Measurements from ENCODE around the gene PSMD13.

Gene PSMD13

GRCh38 chr11:204587-205109 is 32.1 kb upstream of the PSMD13 start:
- DNase-seq (ENCODE audit: low spot score) = no peak

- DNase-seq (ENCODE audit: low spot score) = no peak
Measured at GRCh38 chr11:205221-206001, 31.4 kb upstream of the PSMD13 start.

DNA sequence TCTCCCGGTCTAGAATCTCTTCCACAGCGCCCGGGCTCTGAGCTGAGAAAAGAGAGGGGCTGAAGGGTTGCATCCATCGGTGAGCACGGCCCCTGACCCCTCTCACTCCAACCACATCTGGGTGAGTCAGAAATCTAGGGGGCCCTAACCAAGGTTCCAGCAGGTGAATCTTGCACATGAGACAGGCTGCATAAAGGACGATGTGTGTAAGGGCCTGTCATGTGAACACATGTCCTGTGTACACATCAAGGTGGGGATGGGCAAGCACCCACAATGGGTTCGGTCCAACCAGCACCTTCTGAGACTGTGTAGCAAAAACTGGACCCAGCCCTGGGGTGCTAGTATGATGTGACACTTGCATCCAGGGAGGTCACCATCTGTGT is 30.8 kb upstream of the PSMD13 start:
- no peak for DNase-seq (ENCODE audit: low spot score)

DNA sequence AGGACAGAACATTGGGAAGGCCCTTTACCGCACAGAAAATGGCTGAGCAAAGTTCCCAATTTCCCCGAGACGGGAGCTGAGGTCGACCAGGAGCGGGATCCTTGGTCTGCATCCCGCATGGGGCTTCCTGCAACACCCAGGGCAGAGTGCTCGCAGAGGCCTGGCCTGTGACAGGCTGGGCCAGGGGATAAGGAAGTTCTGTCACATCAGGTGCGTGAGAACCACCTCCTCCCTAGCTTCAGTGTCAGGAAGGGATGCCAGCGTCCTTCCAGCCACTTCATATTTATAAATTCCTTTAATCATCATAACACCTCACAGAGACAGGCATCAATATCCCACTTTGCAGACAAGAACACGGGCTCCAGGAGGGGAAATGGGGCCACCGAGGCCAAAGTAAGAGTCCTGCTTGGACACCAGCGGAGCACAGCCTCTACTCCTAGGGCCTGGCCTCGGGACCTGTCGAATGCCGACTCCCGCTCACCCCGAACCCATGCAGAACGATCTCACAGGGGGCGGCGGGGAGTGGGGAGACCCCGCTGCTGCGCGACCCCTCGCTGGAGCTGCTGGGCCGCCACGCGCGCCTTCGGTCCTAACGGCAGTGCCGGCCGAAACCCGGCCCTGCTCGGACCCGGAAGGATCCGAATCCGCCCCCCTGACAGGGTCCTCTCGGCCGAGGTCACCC is 30.1 kb upstream of the PSMD13 start:
- peak; percentile 36 for DNase-seq (ENCODE audit: low spot score)

GRCh38 chr11:207208-207862 is 29.4 kb upstream of the PSMD13 start, which contains the start of the genes BET1L and RIC8A:
TSS of gene BET1L (minus strand) at chr11:207399. CDS start at chr11:207321, 78 bp downstream.
TSS of gene RIC8A (plus strand) at chr11:207708. CDS start at chr11:208855, 1,147 bp downstream.
- DNase-seq (ENCODE audit: low spot score) = peak; percentile 90

- DNase-seq (ENCODE audit: low spot score) = no peak
Measured at GRCh38 chr11:207863-208180, 29.0 kb upstream of the PSMD13 start.

GRCh38 chr11:208181-208916 is 28.4 kb upstream of the PSMD13 start:
- peak; percentile 74 for DNase-seq (ENCODE audit: low spot score)

DNA sequence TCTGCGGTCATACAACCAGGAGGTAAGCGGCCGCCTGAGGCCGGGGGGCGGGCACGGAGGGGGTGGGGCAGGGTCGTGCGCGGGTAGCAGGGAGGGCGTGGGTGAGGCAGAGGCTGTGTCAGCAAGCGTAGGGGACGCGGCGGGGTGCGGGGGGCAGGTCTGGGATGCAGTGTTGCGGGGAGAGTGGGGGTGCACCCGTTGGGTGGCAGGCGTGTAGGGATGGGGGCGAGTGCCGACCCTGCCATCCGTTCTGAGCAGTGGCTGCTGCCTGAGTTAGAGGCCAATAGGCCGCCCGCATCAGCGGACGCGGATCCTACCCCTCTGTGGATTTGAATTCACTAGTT is 27.9 kb upstream of the PSMD13 start:
- no peak for DNase-seq (ENCODE audit: low spot score)

DNA sequence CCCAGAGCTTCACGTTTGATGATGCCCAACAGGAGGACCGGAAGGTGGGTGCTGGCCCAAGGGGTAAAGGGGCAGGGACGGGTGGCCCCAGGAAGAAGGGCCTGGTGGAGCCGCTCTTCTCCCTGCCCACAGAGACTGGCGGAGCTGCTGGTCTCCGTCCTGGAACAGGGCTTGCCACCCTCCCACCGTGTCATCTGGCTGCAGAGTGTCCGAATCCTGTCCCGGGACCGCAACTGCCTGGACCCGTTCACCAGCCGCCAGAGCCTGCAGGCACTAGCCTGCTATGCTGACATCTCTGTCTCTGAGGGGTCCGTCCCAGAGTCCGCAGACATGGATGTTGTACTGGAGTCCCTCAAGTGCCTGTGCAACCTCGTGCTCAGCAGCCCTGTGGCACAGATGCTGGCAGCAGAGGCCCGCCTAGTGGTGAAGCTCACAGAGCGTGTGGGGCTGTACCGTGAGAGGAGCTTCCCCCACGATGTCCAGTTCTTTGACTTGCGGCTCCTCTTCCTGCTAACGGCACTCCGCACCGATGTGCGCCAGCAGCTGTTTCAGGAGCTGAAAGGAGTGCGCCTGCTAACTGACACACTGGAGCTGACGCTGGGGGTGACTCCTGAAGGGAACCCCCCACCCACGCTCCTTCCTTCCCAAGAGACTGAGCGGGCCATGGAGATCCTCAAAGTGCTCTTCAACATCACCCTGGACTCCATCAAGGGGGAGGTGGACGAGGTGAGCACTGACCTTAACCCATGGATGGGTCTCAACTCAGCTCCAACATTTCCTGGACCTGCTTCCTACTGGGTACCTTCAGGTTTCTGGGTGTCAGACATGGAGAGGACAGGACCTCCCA is 27.3 kb upstream of the PSMD13 start:
- no peak for DNase-seq (ENCODE audit: low spot score)

GRCh38 chr11:210122-210802 is 26.5 kb upstream of the PSMD13 start:
- DNase-seq (ENCODE audit: low spot score) = no peak

DNA sequence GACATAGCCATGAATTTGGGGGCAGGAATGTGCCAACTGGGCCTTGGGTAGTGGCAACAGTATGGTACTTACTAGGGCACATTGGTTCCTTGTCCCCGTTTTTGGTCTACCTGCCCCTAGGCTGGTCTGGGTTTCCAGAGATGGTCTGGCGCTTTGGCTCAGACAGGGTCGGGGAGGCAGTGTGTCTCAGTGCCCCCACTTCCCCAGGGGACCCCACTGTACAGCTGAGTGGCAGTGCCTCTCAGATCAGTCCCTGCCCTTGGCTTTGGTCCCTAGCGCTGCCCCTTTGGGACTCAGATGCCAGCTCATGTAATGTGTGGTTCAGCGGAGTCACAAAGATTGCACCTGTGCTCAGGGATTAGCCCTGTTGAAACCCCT is 26.0 kb upstream of the PSMD13 start:
- DNase-seq (ENCODE audit: low spot score) = no peak

GRCh38 chr11:211295-211694 is 25.5 kb upstream of the PSMD13 start:
- no peak for DNase-seq (ENCODE audit: low spot score)

DNA sequence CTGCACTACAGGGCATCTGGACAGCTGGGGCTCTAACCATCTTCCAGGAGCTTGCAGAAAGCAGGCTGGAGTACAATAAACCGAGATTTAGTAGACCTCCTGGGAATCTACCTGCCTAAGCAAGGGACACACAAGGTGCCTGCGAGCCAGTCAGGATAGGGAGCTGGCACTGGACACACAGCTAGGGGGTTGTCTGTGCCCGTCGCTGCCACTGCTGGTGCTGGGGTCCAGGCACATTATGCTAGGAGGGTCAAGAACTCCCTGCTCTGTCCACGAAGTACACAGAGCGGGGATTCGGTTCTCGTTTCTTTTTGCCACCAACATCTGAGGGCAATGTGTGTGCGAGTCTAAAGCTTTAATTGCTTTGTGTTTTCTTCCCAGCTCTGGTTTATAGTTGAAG is 25.0 kb upstream of the PSMD13 start:
- DNase-seq (ENCODE audit: low spot score) = no peak

DNA sequence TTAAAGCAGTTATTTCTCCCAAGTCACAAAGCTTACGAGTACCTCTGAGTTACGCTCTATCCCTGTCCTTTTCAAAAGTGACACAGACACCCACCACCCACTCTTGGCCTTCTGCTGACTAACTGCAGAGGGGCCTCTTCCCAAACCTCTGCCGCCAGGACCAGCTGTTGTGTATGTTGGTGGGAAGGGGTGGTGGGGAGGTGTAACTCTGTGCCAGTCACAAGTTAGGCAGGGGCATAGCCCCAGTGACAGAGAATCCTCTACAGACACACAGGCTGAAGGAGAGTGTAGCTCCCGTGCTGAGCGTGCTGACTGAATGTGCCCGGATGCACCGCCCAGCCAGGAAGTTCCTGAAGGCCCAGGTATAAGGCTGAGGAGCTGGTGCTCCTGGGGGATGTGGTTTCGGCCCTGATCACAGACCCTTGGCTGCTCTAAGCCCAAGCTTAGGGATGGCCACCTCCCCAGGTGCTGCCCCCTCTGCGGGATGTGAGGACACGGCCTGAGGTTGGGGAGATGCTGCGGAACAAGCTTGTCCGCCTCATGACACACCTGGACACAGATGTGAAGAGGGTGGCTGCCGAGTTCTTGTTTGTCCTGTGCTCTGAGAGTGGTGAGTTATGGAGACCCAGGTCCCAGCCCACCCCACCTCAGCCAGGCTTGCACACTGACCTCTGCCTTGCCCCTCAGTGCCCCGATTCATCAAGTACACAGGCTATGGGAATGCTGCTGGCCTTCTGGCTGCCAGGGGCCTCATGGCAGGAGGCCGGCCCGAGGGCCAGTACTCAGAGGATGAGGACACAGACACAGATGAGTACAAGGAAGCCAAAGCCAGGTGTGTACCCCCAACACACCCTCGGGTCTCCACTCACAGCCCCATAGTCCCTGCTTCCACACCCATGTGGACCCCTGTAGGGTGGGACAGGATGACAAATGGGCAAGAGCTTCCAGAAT is 24.4 kb upstream of the PSMD13 start:
- no peak for DNase-seq (ENCODE audit: low spot score)

DNA sequence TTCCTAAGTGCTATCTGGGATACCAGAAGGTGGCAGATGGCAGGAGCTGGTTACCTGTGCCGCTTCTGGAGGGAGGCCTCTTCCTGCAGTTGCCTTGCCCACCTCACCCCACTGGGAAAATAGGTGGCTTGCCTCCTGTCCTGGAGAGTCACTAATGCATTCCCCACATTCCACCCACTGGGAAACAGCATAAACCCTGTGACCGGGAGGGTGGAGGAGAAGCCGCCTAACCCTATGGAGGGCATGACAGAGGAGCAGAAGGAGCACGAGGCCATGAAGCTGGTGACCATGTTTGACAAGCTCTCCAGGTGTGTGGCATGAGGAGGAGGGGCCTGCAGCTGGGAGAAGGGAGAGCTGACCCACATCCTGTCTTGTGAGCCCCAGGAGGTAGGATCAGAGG is 23.7 kb upstream of the PSMD13 start:
- DNase-seq (ENCODE audit: low spot score) = no peak

GRCh38 chr11:214083-214482 is 22.7 kb upstream of the PSMD13 start:
- no peak for DNase-seq (ENCODE audit: low spot score)

GRCh38 chr11:215581-216037 is 21.2 kb upstream of the PSMD13 start:
- DNase-seq (ENCODE audit: low spot score) = no peak

- no peak for DNase-seq (ENCODE audit: low spot score)
Measured at GRCh38 chr11:216081-216974, 20.4 kb upstream of the PSMD13 start.

DNA sequence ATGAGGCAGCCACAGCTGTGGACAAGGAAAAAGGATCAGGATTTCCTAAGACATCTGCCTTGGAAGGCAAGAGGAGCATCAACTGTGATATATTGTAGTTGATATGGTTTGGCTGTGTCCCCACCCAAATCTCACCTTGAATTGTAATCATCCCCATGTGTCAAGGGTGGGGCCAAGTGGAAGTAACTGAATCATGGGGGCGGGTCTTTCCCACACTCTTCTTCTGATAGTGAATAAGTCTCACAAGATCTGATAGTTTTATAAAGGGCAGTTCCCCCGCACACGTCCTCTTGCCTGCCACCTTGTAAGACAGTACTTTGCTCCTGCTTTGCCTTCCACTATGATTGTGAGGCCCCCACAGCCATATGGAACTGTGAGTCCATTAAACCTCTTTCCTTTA is 19.1 kb upstream of the PSMD13 start:
- DNase-seq (ENCODE audit: low spot score) = no peak
